Neural cell (in vitro differentiated cells): ENCODE measurements around the gene MN1. TPM values are rescaled to one million over a fixed set of nuclear protein-coding genes. Genes with fewer than 3 reads are reported as not detected.

ENCODE experiments used
- H2AFZ ChIP-seq: fragments of 200-600, 300-800 bp; sonication (generic), shearing (Covaris generic); 2 replicates; pipeline ENCODE4 v1.6.0; 2014; ENCODE audit warnings: low read depth, mild to moderate bottlenecking, antibody characterized with exemption, low read length, moderate library complexity
- H3F3A ChIP-seq: fragments of 200-600 bp; shearing (Covaris generic); 2 replicates; pipeline ENCODE4 v1.6.1; 2016; ENCODE audit warnings: mild to moderate bottlenecking, moderate library complexity, mixed read lengths, antibody characterized with exemption, low read length; ENCODE audit not compliant: insufficient read depth, poor library complexity, severe bottlenecking
- H3K27ac ChIP-seq: fragments of 200-600, 300-800 bp; sonication (generic), shearing (Covaris generic); 2 replicates; pipeline ENCODE4 v1.5.1; 2014; ENCODE audit warnings: mild to moderate bottlenecking, low read length, moderate library complexity
- H3K27me3 ChIP-seq: fragments of 300-800, 200-600 bp; sonication (generic), shearing (Covaris generic); 2 replicates; pipeline ENCODE4 v1.6.0; 2014; ENCODE audit warnings: mild to moderate bottlenecking, low read depth, low read length, moderate library complexity; ENCODE audit not compliant: insufficient read depth
- H3K36me3 ChIP-seq: fragments of 300-800, 200-600 bp; sonication (generic), shearing (Covaris generic); 2 replicates; pipeline ENCODE4 v1.5.1; 2014; ENCODE audit warnings: mild to moderate bottlenecking, antibody characterized with exemption, low read length, moderate library complexity; ENCODE audit not compliant: insufficient read depth
- H3K4me2 ChIP-seq: fragments of 300-800, 200-600 bp; sonication (generic), shearing (Covaris generic); 2 replicates; pipeline ENCODE4 v1.6.0; 2014; ENCODE audit warnings: mild to moderate bottlenecking, low read length
- H3K4me3 ChIP-seq: fragments of 300-800, 200-600 bp; sonication (generic), shearing (Covaris generic); 2 replicates; pipeline ENCODE4 v1.5.1; 2014; ENCODE audit warnings: mild to moderate bottlenecking, low read length, moderate library complexity
- H3K79me2 ChIP-seq: fragments of 200-600 bp; shearing (Covaris generic); replicated peaks from 2 replicates; pipeline ENCODE4 v1.6.0; 2014; ENCODE audit warnings: mild to moderate bottlenecking, low read length, moderate library complexity; ENCODE audit not compliant: insufficient read depth
- H3K9ac ChIP-seq: fragments of 300-800, 200-600 bp; sonication (generic), shearing (Covaris generic); 2 replicates; pipeline ENCODE4 v1.6.1; 2016; ENCODE audit warnings: mild to moderate bottlenecking, low read length, mixed read lengths
- H3K9me2 ChIP-seq: fragments of 200-600 bp; shearing (Covaris generic); 2 replicates; pipeline ENCODE4 v1.6.1; 2016; ENCODE audit warnings: mild to moderate bottlenecking, low read length, mixed read lengths; ENCODE audit not compliant: insufficient read depth
- H3K9me3 ChIP-seq: fragments of 200-600, 300-800 bp; sonication (generic), shearing (Covaris generic); 2 replicates; pipeline ENCODE4 v1.6.1; 2016; ENCODE audit warnings: mild to moderate bottlenecking, mixed run types, low read length, moderate library complexity, mixed read lengths
- H4K20me1 ChIP-seq: fragments of 200-600 bp; shearing (Covaris generic); 2 replicates; pipeline ENCODE4 v1.6.1; 2016; ENCODE audit warnings: mild to moderate bottlenecking, mixed run types; ENCODE audit not compliant: insufficient read depth
- EP300 ChIP-seq: fragments of 450-650 bp; conservative IDR thresholded peaks from 2 replicates; pipeline ENCODE4 v1.6.1; 2014; ENCODE audit warnings: antibody characterized with exemption, mild to moderate bottlenecking, moderate library complexity; ENCODE audit not compliant: poor library complexity, severe bottlenecking
- EZH2 ChIP-seq: fragments of 200-600, 300-800 bp; shearing (Covaris generic), sonication (generic); IDR thresholded peaks from 2 replicates; pipeline ENCODE4 v1.6.1; 2014; ENCODE audit warnings: antibody characterized with exemption, low read length, borderline replicate concordance, mild to moderate bottlenecking; ENCODE audit not compliant: insufficient read depth, poor library complexity, severe bottlenecking
- MXI1 ChIP-seq: fragments of 450-650 bp; conservative IDR thresholded peaks from 2 replicates; pipeline ENCODE4 v1.6.1; 2014; ENCODE audit warnings: antibody characterized with exemption, mild to moderate bottlenecking; ENCODE audit not compliant: poor library complexity, severe bottlenecking
- POLR2AphosphoS5 ChIP-seq: IDR thresholded peaks from 2 replicates; pipeline ENCODE4 v1.6.1; 2012
- RAD21 ChIP-seq: fragments of 450-650 bp; conservative IDR thresholded peaks from 2 replicates; pipeline ENCODE4 v1.6.1; 2014; ENCODE audit warnings: antibody characterized with exemption, mild to moderate bottlenecking, moderate library complexity
- SMC3 ChIP-seq: fragments of 450-650 bp; conservative IDR thresholded peaks from 2 replicates; pipeline ENCODE4 v1.6.1; 2014; ENCODE audit warnings: antibody characterized with exemption, mild to moderate bottlenecking, moderate library complexity; ENCODE audit not compliant: poor library complexity
- TAF1 ChIP-seq: IDR thresholded peaks from 2 replicates; pipeline ENCODE4 v1.6.1; 2012; ENCODE audit warnings: low read depth
- polyA minus RNA-seq: library from RNA; depleted of rRNA, polyadenylated mRNA; stranded (reverse); fragments of >200 nt; gene quantifications from 2 replicates; pipeline ENCODE4 v1.2.3, GENCODE V29; 2014
- polyA plus RNA-seq: library from polyadenylated mRNA; depleted of rRNA; stranded (reverse); fragments of >200 nt; gene quantifications from 2 replicates; pipeline ENCODE4 v1.2.3, GENCODE V29; 2014
- TF ChIP-seq, protein P1 (sequence below): IDR thresholded peaks from 2 replicates; pipeline ENCODE4 v1.6.1; 2012; ENCODE audit warnings: borderline replicate concordance
- TF ChIP-seq, protein P2 (sequence below): fragments of 450-650 bp; IDR thresholded peaks from 2 replicates; pipeline ENCODE4 v1.5.1; 2014; ENCODE audit warnings: antibody characterized with exemption, mild to moderate bottlenecking, moderate library complexity; ENCODE audit not compliant: poor library complexity, severe bottlenecking

Gene MN1
- polyA plus RNA-seq (7.3 and 7.6 TPM in 2 replicates), polyA minus RNA-seq (18.0 and 24.4 TPM in 2 replicates)

DNA sequence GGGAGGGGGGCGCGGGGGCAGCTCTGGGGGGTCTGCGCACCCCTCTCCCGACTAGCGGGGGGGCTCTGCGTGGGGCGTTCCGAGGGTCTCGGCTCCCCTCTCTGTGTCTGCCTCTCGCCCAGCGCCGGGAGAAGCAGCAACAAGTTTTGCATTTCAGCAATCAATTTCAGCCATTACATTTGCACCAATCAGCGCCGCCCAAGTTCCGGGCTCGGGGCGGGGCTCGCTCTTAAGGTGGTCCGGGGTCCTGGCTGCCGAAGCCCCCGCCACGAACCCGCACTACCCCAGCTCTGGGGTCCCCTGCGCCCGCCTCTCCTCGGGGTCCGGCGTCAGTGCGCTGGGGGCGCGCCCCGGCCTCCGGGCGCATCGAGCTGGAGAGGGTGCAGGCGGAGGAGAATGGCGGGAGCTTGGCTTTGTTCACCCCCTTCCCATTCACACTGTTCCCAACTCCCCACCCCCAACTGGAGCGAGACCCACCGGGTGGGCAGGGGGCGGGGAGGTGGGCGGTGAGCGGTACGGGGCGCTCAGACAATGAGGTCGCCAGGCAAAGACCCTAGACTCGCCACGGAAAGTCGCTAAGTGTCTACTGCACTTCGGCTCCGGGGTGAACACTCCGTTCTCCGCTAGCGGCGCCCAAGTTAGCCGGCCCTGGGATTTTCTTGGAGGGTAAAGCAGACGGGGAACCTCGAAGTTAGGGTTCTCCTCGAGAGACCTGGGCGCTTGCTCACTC is at the start of gene MN1:
Gene MN1 (minus strand): TSS at position 141 of the 730 bp plus-strand sequence. CDS start 1,213 bp downstream, outside the sequence.
- peak within 1 kb of the TSS; percentile 93 for H3K9ac ChIP-seq

DNA sequence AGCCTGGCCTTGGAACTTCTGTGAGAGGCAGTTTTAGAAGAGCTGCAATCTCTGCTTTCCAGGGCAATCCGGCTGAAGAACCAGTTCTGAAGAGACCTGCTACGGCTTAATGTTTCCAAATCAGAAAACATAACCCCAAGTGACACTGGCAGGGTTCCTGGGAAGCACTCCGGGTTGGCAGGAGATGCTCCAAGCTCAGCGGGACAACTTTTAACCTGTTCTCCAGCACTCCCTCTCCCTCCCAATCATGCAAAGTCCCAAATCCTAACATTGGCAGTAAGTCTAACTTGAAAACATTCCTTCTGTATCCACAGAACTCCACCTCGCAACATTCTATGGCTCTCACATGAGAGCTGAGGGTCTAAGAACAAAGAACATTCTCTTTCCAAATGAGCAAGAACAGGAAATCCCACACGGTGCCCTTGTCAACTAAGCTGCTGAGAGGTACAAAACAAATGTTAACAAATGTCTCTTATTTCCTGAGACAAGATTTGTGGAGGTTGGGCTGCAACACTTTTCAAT is 48.5 kb upstream of the MN1 start:
- H4K20me1 ChIP-seq: no peaks in the 10 kb centered on the region
- no peaks in the 10 kb centered on the region for H3K9me3 ChIP-seq
- no peaks in the 10 kb centered on the region for H3K9me2 ChIP-seq
- no peak overlapping the region for H3K4me2 ChIP-seq
- H3K79me2 ChIP-seq: no peaks in the 10 kb centered on the region
- H2AFZ ChIP-seq: no peak overlapping the region
- TF ChIP-seq EZH2 (no peak), MXI1 (no peak), TAF1 (no peak), RAD21 (no peak), POLR2AphosphoS5 (no peak)
- peaks cover 7% of the 10 kb centered on the region for H3K36me3 ChIP-seq
- H3K27me3 ChIP-seq: no peaks in the 10 kb centered on the region
- no peak overlapping the region for H3K4me3 ChIP-seq
- no peak overlapping the region for H3K27ac ChIP-seq
- no peaks in the 10 kb centered on the region for H3F3A ChIP-seq
- H3K9ac ChIP-seq: no peak overlapping the region

More for the DNA sequence above, at the start of gene MN1:
- Histone ChIP-seq H3K79me2 (peaks cover 41% of the 10 kb centered on the region), H3K9me3 (no peaks in the 10 kb centered on the region), H3K4me2 (peak within 1 kb of the TSS; percentile 85), H3K27ac (peak within 1 kb of the TSS; percentile 89), H3K9me2 (no peaks in the 10 kb centered on the region), H3K27me3 (no peaks in the 10 kb centered on the region), H3F3A (no peaks in the 10 kb centered on the region), H4K20me1 (no peaks in the 10 kb centered on the region), H2AFZ (peak within 1 kb of the TSS; percentile 45), H3K4me3 (peak within 1 kb of the TSS; percentile 80), H3K36me3 (no peaks in the 10 kb centered on the region)
- TF ChIP-seq TAF1 (no peak), EZH2 (no peak), EP300 (peak; percentile 38), RAD21 (no peak), SMC3 (peak; percentile 18), POLR2AphosphoS5 (peak; percentile 78), MXI1 (no peak)
- TF ChIP-seq, protein P1, sequence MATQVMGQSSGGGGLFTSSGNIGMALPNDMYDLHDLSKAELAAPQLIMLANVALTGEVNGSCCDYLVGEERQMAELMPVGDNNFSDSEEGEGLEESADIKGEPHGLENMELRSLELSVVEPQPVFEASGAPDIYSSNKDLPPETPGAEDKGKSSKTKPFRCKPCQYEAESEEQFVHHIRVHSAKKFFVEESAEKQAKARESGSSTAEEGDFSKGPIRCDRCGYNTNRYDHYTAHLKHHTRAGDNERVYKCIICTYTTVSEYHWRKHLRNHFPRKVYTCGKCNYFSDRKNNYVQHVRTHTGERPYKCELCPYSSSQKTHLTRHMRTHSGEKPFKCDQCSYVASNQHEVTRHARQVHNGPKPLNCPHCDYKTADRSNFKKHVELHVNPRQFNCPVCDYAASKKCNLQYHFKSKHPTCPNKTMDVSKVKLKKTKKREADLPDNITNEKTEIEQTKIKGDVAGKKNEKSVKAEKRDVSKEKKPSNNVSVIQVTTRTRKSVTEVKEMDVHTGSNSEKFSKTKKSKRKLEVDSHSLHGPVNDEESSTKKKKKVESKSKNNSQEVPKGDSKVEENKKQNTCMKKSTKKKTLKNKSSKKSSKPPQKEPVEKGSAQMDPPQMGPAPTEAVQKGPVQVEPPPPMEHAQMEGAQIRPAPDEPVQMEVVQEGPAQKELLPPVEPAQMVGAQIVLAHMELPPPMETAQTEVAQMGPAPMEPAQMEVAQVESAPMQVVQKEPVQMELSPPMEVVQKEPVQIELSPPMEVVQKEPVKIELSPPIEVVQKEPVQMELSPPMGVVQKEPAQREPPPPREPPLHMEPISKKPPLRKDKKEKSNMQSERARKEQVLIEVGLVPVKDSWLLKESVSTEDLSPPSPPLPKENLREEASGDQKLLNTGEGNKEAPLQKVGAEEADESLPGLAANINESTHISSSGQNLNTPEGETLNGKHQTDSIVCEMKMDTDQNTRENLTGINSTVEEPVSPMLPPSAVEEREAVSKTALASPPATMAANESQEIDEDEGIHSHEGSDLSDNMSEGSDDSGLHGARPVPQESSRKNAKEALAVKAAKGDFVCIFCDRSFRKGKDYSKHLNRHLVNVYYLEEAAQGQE: peak; percentile 45
- TF ChIP-seq, protein P2, sequence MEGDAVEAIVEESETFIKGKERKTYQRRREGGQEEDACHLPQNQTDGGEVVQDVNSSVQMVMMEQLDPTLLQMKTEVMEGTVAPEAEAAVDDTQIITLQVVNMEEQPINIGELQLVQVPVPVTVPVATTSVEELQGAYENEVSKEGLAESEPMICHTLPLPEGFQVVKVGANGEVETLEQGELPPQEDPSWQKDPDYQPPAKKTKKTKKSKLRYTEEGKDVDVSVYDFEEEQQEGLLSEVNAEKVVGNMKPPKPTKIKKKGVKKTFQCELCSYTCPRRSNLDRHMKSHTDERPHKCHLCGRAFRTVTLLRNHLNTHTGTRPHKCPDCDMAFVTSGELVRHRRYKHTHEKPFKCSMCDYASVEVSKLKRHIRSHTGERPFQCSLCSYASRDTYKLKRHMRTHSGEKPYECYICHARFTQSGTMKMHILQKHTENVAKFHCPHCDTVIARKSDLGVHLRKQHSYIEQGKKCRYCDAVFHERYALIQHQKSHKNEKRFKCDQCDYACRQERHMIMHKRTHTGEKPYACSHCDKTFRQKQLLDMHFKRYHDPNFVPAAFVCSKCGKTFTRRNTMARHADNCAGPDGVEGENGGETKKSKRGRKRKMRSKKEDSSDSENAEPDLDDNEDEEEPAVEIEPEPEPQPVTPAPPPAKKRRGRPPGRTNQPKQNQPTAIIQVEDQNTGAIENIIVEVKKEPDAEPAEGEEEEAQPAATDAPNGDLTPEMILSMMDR: no peak
